Loucy (cell line): Measurements from ENCODE around the gene SMAP2.

Experiments
- H2AFZ ChIP-seq: fragments of 200-600 bp; sonication (generic); 2 replicates; pipeline ENCODE4 v1.6.0; 2016; ENCODE audit warnings: antibody characterized with exemption, mild to moderate bottlenecking, low read length, moderate library complexity
- H3F3A ChIP-seq: fragments of 200-600 bp; 2 replicates; pipeline ENCODE4 v1.6.0; 2016; ENCODE audit warnings: antibody characterized with exemption, low read depth, mild to moderate bottlenecking
- H3K27me3 ChIP-seq: fragments of 200-600 bp; sonication (generic); 2 replicates; pipeline ENCODE4 v1.6.1; 2014; ENCODE audit warnings: low read length, mild to moderate bottlenecking; ENCODE audit not compliant: insufficient read depth, poor library complexity, severe bottlenecking
- H3K36me3 ChIP-seq: fragments of 200-600 bp; sonication (generic); 2 replicates; pipeline ENCODE4 v1.6.1; 2016; ENCODE audit warnings: low read length; ENCODE audit not compliant: insufficient read depth
- H3K4me1 ChIP-seq: fragments of 200-600 bp; sonication (generic); 2 replicates; pipeline ENCODE4 v1.5.1; 2014; ENCODE audit warnings: low read length, mild to moderate bottlenecking; ENCODE audit not compliant: insufficient read depth, poor library complexity, severe bottlenecking
- H3K4me2 ChIP-seq: fragments of 200-600 bp; sonication (generic); 2 replicates; pipeline ENCODE4 v1.6.0; 2014; ENCODE audit warnings: antibody characterized with exemption, low read length, low read depth, mild to moderate bottlenecking; ENCODE audit not compliant: poor library complexity, severe bottlenecking
- H3K4me3 ChIP-seq: fragments of 200-600 bp; sonication (generic); 2 replicates; pipeline ENCODE4 v1.5.1; 2014; ENCODE audit warnings: low read length, mild to moderate bottlenecking, mixed read lengths; ENCODE audit not compliant: poor library complexity, severe bottlenecking
- H3K79me2 ChIP-seq: fragments of 200-600 bp; sonication (generic); 2 replicates; pipeline ENCODE4 v1.6.1; 2014; ENCODE audit warnings: low read length; ENCODE audit not compliant: insufficient read depth
- H3K9ac ChIP-seq: fragments of 200-600 bp; sonication (generic); 2 replicates; pipeline ENCODE4 v1.6.0; 2014; ENCODE audit warnings: mild to moderate bottlenecking, low read depth, low read length, moderate library complexity; ENCODE audit not compliant: poor library complexity, severe bottlenecking
- H3K9me2 ChIP-seq: fragments of 200-600 bp; sonication (generic); replicated peaks from 2 replicates; pipeline ENCODE4 v1.6.1; 2016; ENCODE audit warnings: low read depth, low read length, mixed read lengths
- H3K9me3 ChIP-seq: fragments of 200-600 bp; sonication (generic); 2 replicates; pipeline ENCODE4 v1.6.1; 2014; ENCODE audit warnings: mild to moderate bottlenecking, antibody characterized with exemption, low read length, low read depth; ENCODE audit not compliant: insufficient read depth
- H4K20me1 ChIP-seq: fragments of 200-600 bp; sonication (generic); 2 replicates; pipeline ENCODE4 v1.6.0; 2014; ENCODE audit warnings: antibody characterized with exemption, low read length, mild to moderate bottlenecking; ENCODE audit not compliant: insufficient read depth, poor library complexity, severe bottlenecking
- CTCF ChIP-seq: fragments of 200-600 bp; sonication (generic); conservative IDR thresholded peaks from 2 replicates; pipeline ENCODE4 v1.5.1; 2014; ENCODE audit warnings: mild to moderate bottlenecking, antibody characterized with exemption, low read length
- EZH2phosphoT487 ChIP-seq: fragments of 200-600 bp; IDR thresholded peaks from 2 replicates; pipeline ENCODE4 v1.6.1; 2018; ENCODE audit warnings: antibody characterized with exemption, mild to moderate bottlenecking, moderate library complexity, borderline replicate concordance

Gene SMAP2

GRCh38 chr1:40411843-40412242, 38.3 kb downstream of the SMAP2 start:
- Histone ChIP-seq H4K20me1 (no peaks in the 10 kb centered on the region), H3K9me2 (no peaks in the 10 kb centered on the region), H3K9me3 (no peaks in the 10 kb centered on the region), H3F3A (no peaks in the 10 kb centered on the region), H3K4me3 (no peak overlapping the region), H3K36me3 (peaks cover 78% of the 10 kb centered on the region), H2AFZ (no peak overlapping the region), H3K9ac (no peak overlapping the region), H3K79me2 (no peaks in the 10 kb centered on the region), H3K4me1 (no peaks in the 10 kb centered on the region), H3K4me2 (no peak overlapping the region), H3K27me3 (no peaks in the 10 kb centered on the region)
- TF ChIP-seq CTCF (no peak), EZH2phosphoT487 (no peak)

- no peaks in the 10 kb centered on the region for H4K20me1 ChIP-seq
- H3K4me1 ChIP-seq = no peaks in the 10 kb centered on the region
- no peak overlapping the region for H3K4me3 ChIP-seq
- H3K4me2 ChIP-seq = no peak overlapping the region
- no peak overlapping the region for H3K9ac ChIP-seq
- no peaks in the 10 kb centered on the region for H3K79me2 ChIP-seq
- peaks cover 89% of the 10 kb centered on the region for H3K36me3 ChIP-seq
- no peak for TF ChIP-seq CTCF
- TF ChIP-seq EZH2phosphoT487 = no peak
- no peaks in the 10 kb centered on the region for H3K27me3 ChIP-seq
- H3F3A ChIP-seq = no peaks in the 10 kb centered on the region
- no peaks in the 10 kb centered on the region for H3K9me3 ChIP-seq
- no peak overlapping the region for H2AFZ ChIP-seq
- H3K9me2 ChIP-seq = no peaks in the 10 kb centered on the region
Measured at GRCh38 chr1:40413527-40414252, 40.2 kb downstream of the SMAP2 start.

- Histone ChIP-seq H3K9me3 (no peaks in the 10 kb centered on the region), H4K20me1 (no peaks in the 10 kb centered on the region), H3F3A (no peaks in the 10 kb centered on the region), H3K27me3 (no peaks in the 10 kb centered on the region), H3K9me2 (no peaks in the 10 kb centered on the region), H3K9ac (no peak overlapping the region), H3K79me2 (no peaks in the 10 kb centered on the region), H2AFZ (no peak overlapping the region), H3K4me1 (no peaks in the 10 kb centered on the region), H3K4me2 (no peak overlapping the region), H3K36me3 (peaks cover 82% of the 10 kb centered on the region), H3K4me3 (no peak overlapping the region)
- no peak for TF ChIP-seq CTCF
- no peak for TF ChIP-seq EZH2phosphoT487
Measured at GRCh38 chr1:40414331-40414730, 40.8 kb downstream of the SMAP2 start.
